GM21717 (cell line): ENCODE results near the gene RUVBL2.
"Not testable (repeated sequence)": the region's sequence is repeated elsewhere in the genome, so short reads cannot be mapped to it uniquely, and the experiment has no call there.

Experiments used
- ATAC-seq: cut with Tn5 transposase; IDR thresholded peaks from one replicate; pipeline ENCODE4 v1.9.1; 2021; ENCODE audit warnings: mild to moderate bottlenecking, moderate library complexity; ENCODE audit not compliant: unreplicated experiment

Gene RUVBL2

DNA sequence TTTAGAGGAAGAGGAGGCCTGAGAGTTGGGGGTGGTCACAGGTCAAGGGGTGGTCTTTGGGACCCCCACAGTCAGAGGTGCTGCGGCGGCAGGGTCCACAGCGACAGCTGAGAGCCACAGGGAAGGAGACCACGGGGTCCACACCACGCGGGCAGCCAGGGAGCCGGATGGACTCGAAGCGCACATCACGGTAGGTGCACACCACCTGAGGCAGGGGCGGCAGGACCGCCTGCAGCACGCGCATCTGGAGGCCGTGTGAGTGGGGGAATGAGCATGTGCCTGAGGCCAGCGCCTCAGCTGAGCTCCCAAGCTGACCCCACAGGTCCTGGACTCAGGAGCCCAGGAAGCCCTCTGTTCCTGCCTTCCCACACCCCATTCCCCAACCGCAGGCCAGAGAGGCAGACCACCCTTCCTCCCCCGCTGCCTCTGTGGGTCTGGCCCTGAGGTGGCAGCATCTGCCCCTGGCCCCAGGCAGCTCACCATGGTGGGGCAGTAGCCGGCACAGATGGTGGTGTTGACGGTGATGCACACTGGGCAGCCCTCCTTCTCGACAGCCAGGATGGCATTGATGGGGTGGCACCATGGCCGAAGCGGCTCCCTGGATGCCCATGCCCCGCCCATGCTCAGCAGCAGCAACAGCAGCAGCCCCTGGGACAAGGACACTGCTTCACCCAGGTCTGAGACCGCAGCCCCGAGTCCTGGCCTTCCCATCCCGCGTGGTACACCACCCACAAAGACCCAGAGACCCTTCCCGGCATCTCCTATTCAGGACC is 22.6 kb downstream of the RUVBL2 start:
- no peak for ATAC-seq

DNA sequence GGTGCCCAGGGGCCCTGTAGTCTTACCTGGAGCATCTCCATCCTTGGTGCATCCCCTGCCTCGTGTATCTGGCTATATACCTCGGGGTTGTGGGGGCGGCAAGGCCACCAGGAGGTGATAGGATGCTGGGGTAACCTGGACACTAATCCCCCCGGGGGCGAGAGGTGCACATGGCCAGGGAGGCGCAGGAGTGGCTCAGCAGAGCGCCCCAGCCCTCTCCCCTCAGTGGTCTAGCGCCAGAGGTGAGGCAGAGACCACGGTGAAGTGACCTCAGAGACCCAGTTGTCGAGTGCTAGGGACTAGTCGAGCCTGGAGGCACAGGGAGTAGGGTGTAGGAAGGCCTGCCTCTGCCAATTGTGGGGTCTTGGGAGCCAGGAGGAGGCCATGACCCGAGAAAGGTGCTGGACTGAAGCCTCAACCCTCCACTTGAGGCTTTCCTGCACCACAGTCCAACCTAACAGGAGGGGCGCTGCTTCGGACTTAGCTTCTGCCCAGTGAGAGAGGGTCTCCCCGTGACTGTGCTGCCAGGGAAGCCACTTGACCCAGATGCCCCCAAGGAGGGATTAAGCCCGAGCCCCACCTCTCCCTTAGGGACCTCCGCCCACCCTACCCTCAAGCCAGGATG is 23.5 kb downstream of the RUVBL2 start, which contains the start of gene LHB:
Gene LHB (minus strand): TSS at position 51 of the 625 bp plus-strand sequence. CDS start 10 bp downstream, at position 41.
- no peak for ATAC-seq

DNA sequence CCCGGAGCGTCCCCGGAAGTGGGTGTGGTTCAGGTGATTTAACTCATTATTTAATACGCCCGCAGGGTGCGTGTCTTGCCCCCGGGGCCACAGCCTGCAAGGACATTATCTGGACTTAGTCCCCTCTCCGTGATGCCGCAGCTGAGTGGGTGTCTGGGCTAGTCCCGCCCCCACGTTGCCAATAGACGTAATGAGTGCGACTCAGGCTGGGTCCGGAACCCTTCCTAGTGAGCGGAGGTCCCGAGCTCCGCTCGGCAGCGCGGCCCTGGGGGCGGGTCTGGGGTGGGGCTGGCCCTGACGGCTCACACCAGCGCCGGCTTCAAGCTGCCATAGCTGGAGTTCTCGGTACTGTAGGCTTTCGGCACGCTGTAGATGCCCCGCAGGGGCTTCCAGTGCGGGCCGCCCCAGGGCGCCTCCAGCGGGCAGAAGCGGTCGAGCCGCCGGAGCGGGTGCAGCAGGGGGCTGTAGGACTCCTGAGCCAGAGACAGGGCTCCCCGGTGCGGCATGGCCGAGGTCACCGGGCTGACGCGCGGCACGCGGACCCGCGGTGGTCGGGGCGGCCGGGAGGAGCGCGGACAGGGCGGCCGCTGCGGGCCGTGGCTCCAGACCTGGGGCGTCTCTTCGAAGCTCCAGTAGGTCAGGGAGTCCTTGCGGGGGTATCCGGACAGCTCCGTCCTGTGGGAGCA is 24.1 kb downstream of the RUVBL2 start:
- no peak for ATAC-seq

DNA sequence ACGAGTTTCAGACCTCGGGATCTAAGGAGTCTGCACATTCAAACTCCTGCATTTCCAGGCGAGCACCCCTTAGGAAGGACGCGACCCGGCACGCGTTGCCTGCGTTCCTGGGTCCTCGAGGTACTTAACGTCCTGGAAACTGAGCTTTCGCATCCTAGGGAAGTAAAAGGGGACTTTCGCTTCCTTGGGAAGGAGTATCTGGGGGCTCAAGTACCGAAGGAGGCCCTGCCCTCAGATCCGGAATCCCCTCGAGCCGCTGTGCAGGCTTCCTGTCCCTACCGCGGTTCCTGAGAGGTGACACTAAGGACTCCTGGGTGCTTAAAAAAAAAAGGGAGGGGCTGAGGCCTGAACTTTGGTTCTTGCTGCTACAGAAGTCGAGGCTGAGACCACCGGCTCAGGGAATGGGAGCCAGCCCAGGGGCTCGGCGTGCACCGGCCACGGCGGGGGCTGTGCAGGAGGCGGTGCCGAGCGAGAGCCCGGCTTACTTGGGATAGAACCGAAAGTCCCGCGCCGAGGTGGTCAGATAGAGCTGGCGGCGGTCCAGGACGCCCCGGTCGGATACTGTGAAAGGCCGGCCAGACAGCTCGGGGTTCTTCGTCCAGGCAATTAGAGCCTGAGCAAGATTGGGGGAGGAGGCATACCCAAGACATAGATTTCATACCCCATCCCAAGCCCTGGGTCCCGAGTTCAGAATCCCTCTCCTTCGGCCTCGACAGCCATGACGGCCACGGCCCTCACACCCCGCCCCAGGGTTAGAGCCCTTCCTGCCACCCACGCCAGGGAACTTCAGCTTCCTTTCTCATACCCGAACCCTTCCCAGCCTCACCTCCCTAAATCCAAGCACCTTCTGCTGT is 24.9 kb downstream of the RUVBL2 start:
- not testable (repeated sequence) for ATAC-seq

DNA sequence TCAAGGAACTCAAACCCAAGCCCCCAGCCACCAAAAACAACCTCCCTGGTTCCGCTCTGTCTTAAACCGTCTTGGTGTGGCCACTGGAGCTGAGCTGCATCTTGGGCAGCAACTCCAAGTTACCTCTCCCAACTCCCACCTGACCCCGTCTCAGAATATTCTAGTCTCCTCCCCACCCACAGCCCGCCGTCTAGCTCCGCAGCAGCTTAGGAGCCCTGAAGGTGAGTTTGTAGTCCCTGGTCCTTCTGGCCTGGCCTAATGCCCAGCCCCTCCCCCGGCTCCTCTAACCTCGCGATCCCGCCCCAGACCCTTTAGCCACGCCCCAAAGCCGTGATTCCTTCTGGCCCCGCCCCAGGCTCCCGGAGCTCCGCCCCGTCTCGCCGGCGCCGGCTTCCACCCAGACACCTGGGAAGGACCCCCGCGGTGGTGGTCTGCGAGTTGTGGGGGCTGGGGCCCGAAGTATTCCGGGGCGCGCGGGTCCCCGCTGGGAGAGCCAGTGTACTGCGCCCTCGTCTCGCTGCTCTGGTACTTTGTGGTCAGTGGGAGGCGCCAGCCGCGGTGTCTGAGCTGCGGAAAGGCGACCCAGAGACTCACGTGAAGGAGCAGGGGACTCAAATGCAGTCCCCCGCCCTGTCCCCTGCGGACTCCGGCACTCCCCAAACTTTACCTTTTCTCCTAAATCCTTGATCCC is 25.7 kb downstream of the RUVBL2 start:
- ATAC-seq, result no peak

DNA sequence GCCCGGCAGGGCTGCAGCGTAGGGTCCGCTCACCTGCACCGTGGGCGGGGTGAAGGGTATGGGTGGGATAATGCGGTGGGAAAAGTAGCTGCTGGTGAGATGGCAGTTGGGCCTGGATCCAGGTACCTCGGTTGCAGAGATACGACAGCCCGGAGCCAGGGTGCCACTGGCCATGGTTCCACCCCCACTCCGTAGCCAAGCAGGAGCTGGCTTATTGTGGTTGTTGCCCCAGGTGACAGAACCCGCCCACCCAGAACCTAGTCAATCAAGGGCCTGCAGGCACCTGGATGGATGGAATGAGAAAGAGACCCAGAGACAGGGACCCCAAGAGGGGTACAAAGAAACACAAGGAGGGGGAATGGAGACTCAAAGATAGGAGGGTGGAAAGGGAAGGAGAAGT is 26.7 kb downstream of the RUVBL2 start:
- ATAC-seq, result no peak

DNA sequence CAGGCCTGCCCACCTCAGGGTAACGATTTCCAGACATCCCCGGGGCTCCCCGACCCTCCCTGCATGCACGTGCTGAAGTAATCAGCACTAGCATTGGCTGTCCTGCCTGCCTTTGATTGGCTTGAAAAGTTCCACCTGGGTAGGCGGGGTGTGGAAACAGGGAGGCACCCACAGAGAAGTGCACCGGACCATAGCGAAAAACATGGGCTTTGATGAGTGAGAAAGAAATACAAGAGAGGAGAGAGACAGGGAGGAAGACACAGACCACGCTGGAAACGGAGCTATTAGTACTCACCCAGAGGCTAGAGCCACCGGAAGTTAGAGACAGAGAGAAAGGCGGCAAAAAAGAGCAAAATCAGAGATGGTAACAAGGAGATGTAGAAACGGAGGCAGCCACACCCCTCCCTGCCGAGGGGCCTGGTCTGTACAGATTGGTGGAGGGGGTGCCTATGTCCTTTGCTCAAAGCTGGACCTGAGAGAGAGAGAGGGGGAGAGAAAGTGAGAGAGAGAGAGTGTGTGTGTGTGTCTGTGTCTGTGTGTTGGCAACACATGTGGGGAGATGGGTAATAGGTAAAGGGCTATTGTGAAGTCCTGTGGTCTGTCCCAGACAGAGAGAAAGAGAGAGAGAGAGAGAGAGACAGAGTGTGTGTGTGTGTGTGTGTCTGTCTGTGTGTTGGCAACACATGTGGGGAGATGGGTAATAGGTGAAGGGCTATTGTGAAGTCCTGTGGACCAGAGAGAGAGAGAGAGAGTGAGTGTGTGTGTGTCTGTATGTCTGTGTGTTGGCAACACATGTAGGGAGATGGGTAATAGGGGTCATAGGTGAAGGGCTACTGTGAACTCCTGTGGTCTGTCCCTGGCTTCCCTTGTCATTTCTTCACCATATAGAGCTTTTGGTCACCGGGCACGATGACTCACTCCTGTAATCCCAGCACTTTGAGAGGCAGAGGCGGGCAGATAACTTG is 27.5 kb downstream of the RUVBL2 start:
- ATAC-seq, result no peak

DNA sequence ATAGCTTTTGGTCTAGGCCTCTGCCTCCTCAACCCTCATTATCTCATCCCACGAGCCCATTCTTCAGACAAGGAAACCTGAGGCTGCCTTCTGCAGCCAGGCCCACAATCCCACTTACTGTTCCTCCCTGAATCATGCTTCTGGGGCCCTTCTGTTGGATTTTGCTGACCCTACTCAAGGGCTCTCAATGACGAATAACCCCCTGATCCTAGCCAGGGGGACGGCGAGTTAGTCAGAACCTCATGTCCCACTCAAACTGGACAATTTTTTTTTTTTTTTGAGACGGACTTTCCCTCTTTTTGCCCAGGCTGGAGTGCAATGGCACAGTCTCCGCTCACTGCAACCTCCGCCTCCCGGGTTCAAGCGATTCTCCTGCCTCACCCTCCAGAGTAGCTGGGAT is 28.4 kb downstream of the RUVBL2 start:
- ATAC-seq, result no peak

DNA sequence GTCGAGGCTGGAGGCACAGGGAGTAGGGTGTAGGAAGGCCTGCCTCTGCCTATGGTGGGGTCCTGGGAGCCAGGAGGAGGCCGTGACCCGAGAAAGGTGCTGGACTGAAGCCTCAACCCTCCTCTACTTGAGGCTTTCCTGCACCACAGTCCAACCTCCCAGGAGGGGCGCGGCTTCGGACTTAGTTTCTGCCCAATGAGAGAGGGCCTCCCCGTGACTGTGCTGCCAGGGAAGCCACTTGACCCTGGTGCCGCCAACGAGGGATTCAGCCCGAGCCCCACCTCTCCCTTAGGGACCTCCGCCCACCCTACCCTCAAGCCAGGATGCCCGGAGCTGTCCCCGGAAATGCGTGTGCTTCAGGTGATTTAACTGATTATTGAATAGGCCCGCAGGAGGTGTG is 30.5 kb downstream of the RUVBL2 start, which contains the start of gene CGB3:
Gene CGB3 (minus strand): TSS at position 101 of the 400 bp plus-strand sequence. CDS start 362 bp downstream, outside the sequence.
- not testable (repeated sequence) for ATAC-seq

DNA sequence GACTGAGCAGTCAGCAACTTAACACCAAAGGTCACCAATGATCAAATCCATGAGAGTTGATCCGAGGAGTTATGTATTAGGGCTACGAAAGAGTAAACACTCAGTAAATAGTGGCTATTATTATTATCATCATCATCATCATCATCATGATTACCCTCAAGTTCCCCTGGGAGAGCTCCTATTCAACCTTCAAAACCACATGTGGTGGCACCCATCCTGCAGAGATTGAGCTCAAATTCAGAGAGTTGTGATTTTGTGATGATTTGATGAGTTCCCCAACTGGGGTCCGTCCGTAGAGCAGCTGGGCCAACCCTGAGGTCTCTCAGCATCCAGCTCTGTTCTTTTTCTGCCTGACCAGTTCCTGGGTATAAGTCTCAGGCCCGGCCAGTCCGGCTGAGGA is 31.4 kb downstream of the RUVBL2 start:
- ATAC-seq, result not testable (repeated sequence)

DNA sequence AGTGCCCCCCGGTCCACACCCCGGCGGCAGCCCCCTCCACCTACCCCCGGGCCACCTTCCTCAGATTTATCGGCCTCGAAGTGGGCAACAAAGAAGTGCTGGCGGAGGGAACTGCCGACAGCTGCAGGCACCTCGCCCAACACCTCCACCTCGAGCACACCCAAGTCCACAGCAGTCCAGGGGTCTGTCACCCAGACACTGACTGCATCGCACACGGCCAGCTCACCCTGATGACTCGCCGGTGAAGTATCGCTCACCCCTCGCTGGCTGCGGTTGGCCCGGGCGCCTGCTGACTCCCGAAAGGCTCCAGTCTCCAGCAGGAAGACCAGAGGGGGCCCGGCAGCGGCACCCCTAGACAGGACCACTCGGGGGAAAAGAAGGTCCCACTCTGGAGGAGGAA is 31.9 kb downstream of the RUVBL2 start:
- not testable (repeated sequence) for ATAC-seq

DNA sequence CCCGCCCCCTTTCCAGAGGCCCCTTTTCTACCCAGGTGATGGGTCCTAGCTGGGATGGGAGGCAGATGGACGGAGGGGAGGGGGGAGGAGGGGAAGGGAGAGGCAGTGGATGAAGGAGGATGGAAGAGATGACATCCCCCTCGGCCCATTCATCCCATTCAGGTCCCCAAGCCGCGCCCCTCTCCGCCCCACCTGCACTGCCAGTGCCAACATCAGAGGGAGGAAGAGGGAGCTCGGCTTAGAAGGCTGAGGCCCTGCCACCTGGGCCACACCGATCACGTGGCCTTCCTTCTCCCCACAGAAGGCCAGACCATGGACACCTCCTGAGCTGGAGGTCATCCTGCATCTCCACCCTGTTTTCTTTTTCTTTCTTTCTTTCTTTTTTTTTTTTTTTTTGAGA is 35.0 kb downstream of the RUVBL2 start:
- not testable (repeated sequence) for ATAC-seq

DNA sequence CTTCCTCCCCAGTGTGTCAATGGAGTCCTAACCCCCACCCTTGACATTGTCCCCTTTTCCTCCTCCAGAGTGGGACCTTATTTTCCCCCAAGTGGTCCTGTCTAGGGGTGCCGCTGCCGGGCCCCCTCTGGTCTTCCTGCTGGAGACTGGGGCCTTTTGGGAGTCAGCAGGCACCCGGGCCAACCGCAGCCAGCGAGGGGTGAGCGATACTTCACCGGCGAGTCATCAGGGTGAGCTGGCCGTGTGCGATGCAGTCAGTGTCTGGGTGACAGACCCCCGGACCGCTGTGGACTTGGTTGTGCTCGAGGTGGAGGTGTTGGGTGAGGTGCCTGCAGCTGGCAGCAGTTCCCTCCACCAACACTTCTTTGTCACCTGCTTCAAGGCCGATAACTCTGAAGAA is 36.1 kb downstream of the RUVBL2 start:
- not testable (repeated sequence) for ATAC-seq

DNA sequence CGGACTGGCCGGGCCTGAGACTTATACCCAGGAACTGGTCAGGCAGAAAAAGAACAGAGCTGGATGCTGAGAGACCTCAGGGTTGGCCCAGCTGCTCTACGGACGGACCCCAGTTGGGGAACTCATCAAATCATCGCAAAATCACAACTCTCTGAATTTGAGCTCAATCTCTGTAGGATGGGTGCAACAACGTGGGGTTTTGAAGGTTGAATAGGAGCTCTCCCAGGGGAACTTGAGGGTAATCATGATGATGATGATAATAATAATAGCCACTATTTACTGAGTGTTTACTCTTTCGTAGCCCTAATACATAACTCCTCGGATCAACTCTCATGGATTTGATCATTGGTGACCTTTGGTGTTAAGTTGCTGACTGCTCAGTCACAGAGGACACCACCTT is 36.6 kb downstream of the RUVBL2 start:
- not testable (repeated sequence) for ATAC-seq

DNA sequence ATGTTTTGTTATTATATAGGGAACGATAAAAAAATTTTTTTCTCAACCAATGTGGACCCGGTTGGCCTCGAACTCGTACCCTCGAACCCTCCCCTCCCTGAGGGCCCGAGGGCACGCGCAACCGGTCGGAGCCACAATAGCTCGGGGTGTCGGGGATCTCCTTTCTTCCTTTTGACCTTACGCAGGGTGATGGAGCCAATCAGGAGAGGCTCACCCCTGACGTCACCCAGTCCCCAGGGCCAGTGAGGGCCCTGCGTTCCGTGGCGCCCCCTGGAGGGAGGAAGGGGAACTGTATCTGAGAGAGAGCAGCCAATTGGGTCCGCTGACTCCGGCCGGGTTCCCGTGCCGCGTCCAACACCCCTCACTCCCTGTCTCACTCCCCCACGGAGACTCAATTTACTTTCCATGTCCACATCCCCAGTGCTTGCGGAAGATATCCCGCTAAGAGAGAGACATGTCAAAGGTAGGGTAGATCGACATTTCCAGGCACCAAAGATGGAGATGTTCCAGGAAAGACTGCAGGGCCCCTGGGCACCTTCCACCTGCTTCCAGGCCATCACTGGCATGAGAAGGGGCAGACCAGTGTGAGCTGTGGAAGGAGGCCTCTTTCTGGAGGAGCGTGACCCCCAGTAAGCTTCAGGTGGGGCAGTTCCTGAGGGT is 38.1 kb downstream of the RUVBL2 start, which contains the start of gene CGB2:
Gene CGB2 (plus strand): TSS at position 249 of the 660 bp plus-strand sequence. CDS start 206 bp downstream, at position 455.
- ATAC-seq, result not testable (repeated sequence)

DNA sequence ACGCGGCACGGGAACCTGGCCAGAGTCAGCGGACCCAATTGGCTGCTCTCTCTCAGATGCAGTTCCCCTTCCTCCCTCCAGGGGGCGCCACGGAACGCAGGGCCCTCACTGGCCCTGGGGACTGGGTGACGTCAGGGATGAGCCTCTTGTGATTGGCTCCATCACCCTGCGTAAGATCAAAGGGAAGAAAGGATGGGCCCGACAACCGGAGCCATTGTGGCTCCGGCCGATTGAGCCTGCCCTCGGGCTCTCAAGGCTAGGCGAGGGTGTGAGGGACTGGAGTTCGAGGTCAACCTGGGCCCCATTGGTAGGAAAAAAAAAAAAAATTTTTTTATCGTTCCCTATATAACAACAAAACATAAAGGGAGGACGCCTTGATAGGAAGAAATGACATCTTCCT is 43.1 kb downstream of the RUVBL2 start, which contains the start of gene CGB1:
Gene CGB1 (minus strand): TSS at position 81 of the 400 bp plus-strand sequence. CDS start 184 bp downstream, outside the sequence.
- ATAC-seq, result not testable (repeated sequence)

DNA sequence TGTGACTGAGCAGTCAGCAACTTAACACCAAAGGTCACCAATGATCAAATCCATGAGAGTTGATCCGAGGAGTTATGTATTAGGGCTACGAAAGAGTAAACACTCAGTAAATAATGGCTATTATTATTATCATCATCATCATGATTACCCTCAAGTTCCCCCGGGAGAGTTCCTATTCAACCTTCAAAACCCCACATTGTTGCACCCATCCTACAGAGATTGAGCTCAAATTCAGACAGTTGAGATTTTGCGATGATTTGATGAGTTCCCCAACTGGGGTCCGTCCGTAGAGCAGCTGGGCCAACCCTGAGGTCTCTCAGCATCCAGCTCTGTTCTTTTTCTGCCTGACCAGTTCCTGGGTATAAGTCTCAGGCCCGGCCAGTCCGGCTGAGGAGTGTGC is 44.4 kb downstream of the RUVBL2 start:
- not testable (repeated sequence) for ATAC-seq
